Retina (tissue), 1 donor: ENCODE measurements around the gene PGBD1.

ENCODE experiments used
- DNase-seq: peaks from one replicate; pipeline ENCODE4 v3.0.0-alpha.2; 2016

PGBD1 gene

DNA sequence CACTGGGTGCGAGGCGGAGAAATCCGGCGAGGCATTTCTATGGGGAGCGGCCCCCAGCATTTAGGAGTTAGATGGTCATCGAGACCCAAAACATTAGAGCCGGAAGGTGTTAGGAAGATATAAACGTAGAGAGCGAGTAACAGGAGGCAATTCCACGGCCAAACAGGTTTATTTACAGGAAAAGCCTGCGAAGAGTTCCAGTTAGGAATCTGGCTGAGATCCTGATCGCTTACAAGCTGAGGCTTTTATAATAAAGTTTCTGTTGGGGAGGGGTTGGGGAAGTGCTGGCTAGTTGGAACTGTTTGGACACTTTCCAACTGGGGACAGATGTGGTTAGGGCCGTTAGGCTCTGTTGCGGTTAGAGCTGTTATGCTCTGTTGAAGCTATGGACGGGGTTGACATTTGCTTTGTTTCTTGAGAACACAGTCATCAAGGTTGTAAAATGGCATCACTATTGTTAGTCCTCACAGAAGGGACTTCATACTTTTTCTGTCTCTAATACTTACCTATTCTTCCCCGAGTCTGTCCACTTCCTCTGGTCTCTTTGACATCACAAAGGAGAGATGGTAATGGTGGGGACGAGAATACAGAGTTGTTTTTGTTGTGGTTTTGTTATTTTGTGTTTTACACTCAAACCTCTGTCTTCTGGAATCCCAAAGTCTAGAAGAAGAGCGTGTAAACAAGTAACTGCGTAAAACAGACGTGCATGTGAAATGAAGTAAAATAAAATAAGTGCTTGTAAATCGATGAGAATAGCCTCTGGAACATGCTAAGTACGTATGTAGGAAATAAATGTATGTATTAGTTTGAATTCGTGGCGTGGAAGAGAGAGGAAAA is 55.1 kb downstream of the PGBD1 start:
- DNase-seq: no peak

DNA sequence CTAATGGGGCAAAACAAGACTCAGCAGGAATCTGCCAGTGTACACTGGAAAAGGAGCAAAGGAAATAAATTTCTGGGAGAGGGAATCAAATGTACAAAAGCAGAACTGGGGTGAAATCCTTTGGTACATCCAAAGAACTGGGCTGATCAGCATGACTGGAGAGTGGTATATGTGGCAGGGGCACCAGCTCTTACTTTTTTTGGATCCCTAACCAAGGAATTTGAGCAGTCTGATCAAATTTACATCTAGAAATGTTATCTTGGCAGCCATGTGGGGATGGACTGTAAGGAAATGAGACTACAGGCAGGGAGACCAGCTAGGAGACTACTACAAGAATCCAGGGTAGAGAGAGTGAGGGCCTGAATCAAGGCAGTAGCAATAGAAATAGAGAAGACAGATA is 55.7 kb downstream of the PGBD1 start:
- peak; percentile 43 for DNase-seq

- no peak for DNase-seq
Observed at GRCh38 chr6:28340310-28341095, 59.1 kb downstream of the PGBD1 start.

GRCh38 chr6:28343898-28344677 is 62.7 kb downstream of the PGBD1 start:
- DNase-seq: no peak

- DNase-seq: no peak
Observed at GRCh38 chr6:28345201-28345600, 63.8 kb downstream of the PGBD1 start.

GRCh38 chr6:28347119-28347518 is 65.7 kb downstream of the PGBD1 start:
- DNase-seq: no peak

DNA sequence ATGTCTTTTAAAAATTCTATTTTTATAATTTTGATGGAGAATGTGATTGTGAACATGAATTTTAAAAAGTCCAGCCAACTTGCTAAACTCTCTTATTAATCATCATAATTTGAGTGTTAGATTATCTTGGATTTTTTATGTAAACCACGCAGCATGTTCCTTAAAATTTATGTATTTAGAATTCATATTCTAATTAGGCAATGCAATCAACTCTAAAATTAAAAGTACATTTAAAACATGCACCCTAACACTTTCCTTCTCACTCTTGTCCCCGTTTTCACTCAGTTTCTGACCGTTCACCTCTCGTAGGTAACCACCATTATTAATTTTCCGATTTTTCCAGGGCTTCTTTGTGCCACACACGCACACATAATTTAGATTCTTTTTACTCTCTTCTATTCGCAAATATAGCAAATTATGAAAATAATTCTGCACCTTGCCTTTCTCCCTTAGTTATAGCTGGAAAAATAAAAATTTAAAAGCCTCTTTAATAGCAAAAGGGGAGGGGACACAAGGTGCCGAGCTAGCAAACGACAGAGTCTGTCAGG is 68.0 kb downstream of the PGBD1 start:
- no peak for DNase-seq

- peak; percentile 92 for DNase-seq
Observed at GRCh38 chr6:28349892-28350737, 68.7 kb downstream of the PGBD1 start, which contains the start of gene ZKSCAN3. ZKSCAN3 (plus strand) TSS chr6:28349947; CDS start chr6:28359587, 9,640 bp downstream.

DNA sequence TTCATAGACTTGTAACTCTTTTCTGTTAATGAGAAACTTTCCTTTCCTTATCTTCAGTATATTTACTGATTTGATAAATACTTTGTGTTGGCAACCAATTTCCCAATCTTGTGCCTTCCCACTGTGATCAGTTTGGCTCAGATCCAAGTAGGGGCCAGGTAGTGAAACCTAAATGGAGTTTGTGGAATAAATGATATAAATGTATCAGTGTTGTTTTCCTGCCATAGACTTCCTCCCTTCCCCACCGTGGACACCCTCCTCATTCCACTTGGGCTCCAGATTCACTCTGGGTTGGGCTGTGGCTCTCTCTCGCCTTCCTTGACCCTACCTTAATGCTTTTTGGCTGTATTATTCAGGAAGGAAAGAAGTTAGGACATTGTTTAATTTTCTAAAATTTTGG is 69.7 kb downstream of the PGBD1 start:
- no peak for DNase-seq

DNA sequence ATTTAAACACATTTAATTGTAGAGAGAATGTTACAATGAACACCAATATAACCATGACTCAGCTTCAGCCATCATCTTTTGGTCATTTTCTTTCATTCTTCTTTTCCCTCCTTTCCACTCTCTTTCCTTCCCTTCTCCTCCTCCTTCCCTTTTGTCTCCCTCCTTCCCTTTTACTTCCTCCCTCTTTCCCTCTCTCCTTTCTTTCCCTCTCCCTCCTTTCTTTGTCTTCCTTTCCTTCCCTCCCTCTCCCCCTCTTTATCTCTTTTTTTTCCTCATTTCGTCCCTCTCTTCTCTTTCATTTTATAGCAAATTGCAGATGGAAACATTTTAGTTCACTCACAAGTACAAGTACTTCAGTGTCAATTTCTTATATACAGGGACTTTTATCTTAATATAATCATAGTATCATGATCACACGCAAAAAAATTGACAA is 70.1 kb downstream of the PGBD1 start:
- no peak for DNase-seq
